GM12865 (cell line): Measurements from ENCODE around the gene PEAR1.

Experiments
- DNase-seq: peaks from one replicate; pipeline ENCODE4 v3.0.0; 2010; ENCODE audit warnings: low read depth
- H3K4me3 ChIP-seq: 2 replicates; pipeline ENCODE4 v1.5.1; 2011; ENCODE audit warnings: mild to moderate bottlenecking, low read depth, low read length, control low read depth
- CTCF ChIP-seq: IDR thresholded peaks from 2 replicates; pipeline ENCODE4 v1.5.1; 2011; ENCODE audit warnings: low read length, control low read depth, low read depth, inconsistent platforms; ENCODE audit not compliant: insufficient read depth; ENCODE audit errors: missing control alignments

The PEAR1 gene

GRCh38 chr1:156943756-156944155 is 50.2 kb downstream of the PEAR1 start:
- no peak for TF ChIP-seq CTCF
- no peak for DNase-seq
- H3K4me3 ChIP-seq: no peak overlapping the region

GRCh38 chr1:156944268-156944667 is 50.8 kb downstream of the PEAR1 start:
- no peak for DNase-seq
- no peak for TF ChIP-seq CTCF
- no peak overlapping the region for H3K4me3 ChIP-seq

- TF ChIP-seq CTCF: no peak
- H3K4me3 ChIP-seq: no peak overlapping the region
- no peak for DNase-seq
Measured at GRCh38 chr1:156944848-156945247, 51.3 kb downstream of the PEAR1 start.

- no peak overlapping the region for H3K4me3 ChIP-seq
- no peak for DNase-seq
- TF ChIP-seq CTCF: no peak
Measured at GRCh38 chr1:156945881-156946661, 52.6 kb downstream of the PEAR1 start.

- DNase-seq: no peak
Measured at GRCh38 chr1:156947127-156947526, 53.6 kb downstream of the PEAR1 start.

GRCh38 chr1:156947818-156948525 is 54.5 kb downstream of the PEAR1 start:
- no peak for DNase-seq
- H3K4me3 ChIP-seq: no peak overlapping the region
- no peak for TF ChIP-seq CTCF

More at GRCh38 chr1:156947127-156947526, 53.6 kb downstream of the PEAR1 start:
- no peak for TF ChIP-seq CTCF
- no peak overlapping the region for H3K4me3 ChIP-seq
